GM21367 (cell line): ENCODE data around the gene SPDYE3.
"Not testable (repeated sequence)": the region's sequence is repeated elsewhere in the genome, so short reads cannot be mapped to it uniquely, and the experiment has no call there.

ENCODE experiments used
- ATAC-seq: cut with Tn5 transposase; IDR thresholded peaks from one replicate; pipeline ENCODE4 v1.9.1; 2021; ENCODE audit not compliant: unreplicated experiment

Gene SPDYE3

GRCh38 chr7:100348805-100349204 lies 41.3 kb downstream of the SPDYE3 start:
- no peak for ATAC-seq

GRCh38 chr7:100349757-100350156 lies 42.3 kb downstream of the SPDYE3 start:
- ATAC-seq: no peak

- ATAC-seq: no peak
Measured at GRCh38 chr7:100351657-100352058, 44.2 kb downstream of the SPDYE3 start.

- ATAC-seq: not testable (repeated sequence)
Measured at GRCh38 chr7:100352230-100352781, 44.8 kb downstream of the SPDYE3 start.

- ATAC-seq: no peak
Measured at GRCh38 chr7:100352984-100353684, 45.6 kb downstream of the SPDYE3 start.

GRCh38 chr7:100353685-100354330 lies 46.3 kb downstream of the SPDYE3 start:
- no peak for ATAC-seq

GRCh38 chr7:100356416-100357068 lies 49.0 kb downstream of the SPDYE3 start:
- no peak for ATAC-seq

- no peak for ATAC-seq
Measured at GRCh38 chr7:100357131-100357561, 49.6 kb downstream of the SPDYE3 start.

- ATAC-seq: no peak
Measured at GRCh38 chr7:100358027-100358856, 50.7 kb downstream of the SPDYE3 start, which contains the start of gene PILRB. Gene PILRB, plus strand, starts transcription at chr7:100358117. Its CDS starts 186 bp downstream, at chr7:100358303.

- ATAC-seq: no peak
Measured at GRCh38 chr7:100358857-100359212, 51.3 kb downstream of the SPDYE3 start.

GRCh38 chr7:100360135-100360854 lies 52.8 kb downstream of the SPDYE3 start:
- no peak for ATAC-seq

GRCh38 chr7:100363098-100363497 lies 55.6 kb downstream of the SPDYE3 start:
- no peak for ATAC-seq

GRCh38 chr7:100363797-100364196 lies 56.3 kb downstream of the SPDYE3 start:
- not testable (repeated sequence) for ATAC-seq

GRCh38 chr7:100364480-100364879 lies 57.0 kb downstream of the SPDYE3 start:
- no peak for ATAC-seq

- not testable (repeated sequence) for ATAC-seq
Measured at GRCh38 chr7:100365998-100366367, 58.5 kb downstream of the SPDYE3 start.

GRCh38 chr7:100366411-100367250 lies 59.1 kb downstream of the SPDYE3 start:
- ATAC-seq: no peak

- ATAC-seq: no peak
Measured at GRCh38 chr7:100367251-100367620, 59.7 kb downstream of the SPDYE3 start.

GRCh38 chr7:100367676-100368613 lies 60.4 kb downstream of the SPDYE3 start:
- no peak for ATAC-seq
